A673 (cell line): Measurements from ENCODE around the gene SMIM17.

Source experiments
- EZH2 ChIP-seq: fragments of 200-600 bp; sonication (generic); IDR thresholded peaks from 2 replicates; pipeline ENCODE4 v1.6.1; 2017; ENCODE audit warnings: borderline replicate concordance, low read depth, mild to moderate bottlenecking, mixed read lengths, antibody characterized with exemption, low read length; ENCODE audit not compliant: poor library complexity, severe bottlenecking
- TF ChIP-seq, protein P1 (sequence below): fragments of 300-800, 200-600 bp; sonication (generic); conservative IDR thresholded peaks from 2 replicates; pipeline ENCODE4 v1.5.1; 2017; ENCODE audit warnings: low read depth, mild to moderate bottlenecking, antibody characterized with exemption, low read length, moderate library complexity, mixed read lengths

GRCh38 chr19:56643460-56643955 is 549 bp downstream of the SMIM17 start:
- TF ChIP-seq, protein P1, sequence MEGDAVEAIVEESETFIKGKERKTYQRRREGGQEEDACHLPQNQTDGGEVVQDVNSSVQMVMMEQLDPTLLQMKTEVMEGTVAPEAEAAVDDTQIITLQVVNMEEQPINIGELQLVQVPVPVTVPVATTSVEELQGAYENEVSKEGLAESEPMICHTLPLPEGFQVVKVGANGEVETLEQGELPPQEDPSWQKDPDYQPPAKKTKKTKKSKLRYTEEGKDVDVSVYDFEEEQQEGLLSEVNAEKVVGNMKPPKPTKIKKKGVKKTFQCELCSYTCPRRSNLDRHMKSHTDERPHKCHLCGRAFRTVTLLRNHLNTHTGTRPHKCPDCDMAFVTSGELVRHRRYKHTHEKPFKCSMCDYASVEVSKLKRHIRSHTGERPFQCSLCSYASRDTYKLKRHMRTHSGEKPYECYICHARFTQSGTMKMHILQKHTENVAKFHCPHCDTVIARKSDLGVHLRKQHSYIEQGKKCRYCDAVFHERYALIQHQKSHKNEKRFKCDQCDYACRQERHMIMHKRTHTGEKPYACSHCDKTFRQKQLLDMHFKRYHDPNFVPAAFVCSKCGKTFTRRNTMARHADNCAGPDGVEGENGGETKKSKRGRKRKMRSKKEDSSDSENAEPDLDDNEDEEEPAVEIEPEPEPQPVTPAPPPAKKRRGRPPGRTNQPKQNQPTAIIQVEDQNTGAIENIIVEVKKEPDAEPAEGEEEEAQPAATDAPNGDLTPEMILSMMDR, result no peak
- TF ChIP-seq EZH2, result no peak
